Stimulated activated naive CD8-positive, alpha-beta T cell treated with anti-CD3 and anti-CD28 coated beads, Interleukin-15, amount 100 ng/mL, for 72 hours (primary cell): ENCODE data around the gene ATRX.
A peak's percentile ranks its signal among the peaks of the same experiment; 100 is the strongest.
"Not testable (repeated sequence)": the region's sequence is repeated elsewhere in the genome, so short reads cannot be mapped to it uniquely, and the experiment has no call there.

Source experiments
- ATAC-seq: fragments of 150-1000 bp; cut with Tn5 transposase; 2 replicates; pipeline ENCODE4 v1.10.0; 2021; ENCODE audit warnings: mild to moderate bottlenecking, moderate library complexity
- DNase-seq, 2 donors: peaks; one replicate each; pipeline ENCODE4 v3.0.0; 2021 to 2022
- H3K27ac Mint-ChIP-seq, 2 donors: one replicate each; pipeline ENCODE4 v1.8.0; 2022; ENCODE audit warnings: mild to moderate bottlenecking in 2 of 2, mixed read lengths in 2 of 2, moderate library complexity in 2 of 2
- H3K27me3 Mint-ChIP-seq: one replicate; pipeline ENCODE4 v1.8.0; 2022; ENCODE audit warnings: mixed read lengths
- H3K4me1 Mint-ChIP-seq: one replicate; pipeline ENCODE4 v1.8.0; 2022; ENCODE audit warnings: mild to moderate bottlenecking, mixed read lengths
- H3K4me3 Mint-ChIP-seq, 2 donors: one replicate each; pipeline ENCODE4 v1.8.0; 2022; ENCODE audit warnings: mild to moderate bottlenecking in 2 of 2, mixed read lengths in 2 of 2, moderate library complexity in 1 of 2
- H3K9me3 Mint-ChIP-seq, 2 donors: one replicate each; pipeline ENCODE4 v1.8.0; 2022; ENCODE audit warnings: mixed read lengths in 2 of 2

ATRX gene

GRCh38 chrX:77766212-77766611 is 19.8 kb downstream of the ATRX start:
- H3K27ac Mint-ChIP-seq, ATAC-seq, H3K4me3 Mint-ChIP-seq, DNase-seq, H3K9me3 Mint-ChIP-seq, H3K27me3 Mint-ChIP-seq: not testable (repeated sequence)
- H3K4me1 Mint-ChIP-seq, result peaks cover 14% of the 10 kb centered on the region

- Mint-ChIP-seq H3K4me3 (no peak overlapping the region), H3K27me3 (no peaks in the 10 kb centered on the region), H3K4me1 (no peaks in the 10 kb centered on the region), H3K9me3 (peaks cover 9 to 10% of the 10 kb centered on the region in 2 donors), H3K27ac (no peak overlapping the region)
- DNase-seq (no peak), ATAC-seq (no peak)
These were observed 30.5 kb downstream of the ATRX start for GRCh38 chrX:77755561-77755960.

GRCh38 chrX:77753942-77754341 is 32.1 kb downstream of the ATRX start:
- H3K4me1 Mint-ChIP-seq, DNase-seq, H3K27ac Mint-ChIP-seq: not testable (repeated sequence)

GRCh38 chrX:77749695-77750094 is 36.3 kb downstream of the ATRX start:
- Mint-ChIP-seq H3K27me3 (no peaks in the 10 kb centered on the region), H3K4me1 (peaks cover 10% of the 10 kb centered on the region), H3K4me3 (no peak overlapping the region), H3K27ac (no peak overlapping the region), H3K9me3 (peaks cover 9 to 10% of the 10 kb centered on the region in 2 donors)
- DNase-seq (no peak), ATAC-seq (no peak)

More at GRCh38 chrX:77753942-77754341, 32.1 kb downstream of the ATRX start:
- peaks cover 9 to 10% of the 10 kb centered on the region in 2 donors for H3K9me3 Mint-ChIP-seq
- H3K27me3 Mint-ChIP-seq, ATAC-seq, H3K4me3 Mint-ChIP-seq: not testable (repeated sequence)

GRCh38 chrX:77743720-77744119 is 42.3 kb downstream of the ATRX start:
- no peaks in the 10 kb centered on the region for H3K27me3 Mint-ChIP-seq
- H3K4me3 Mint-ChIP-seq, result no peak overlapping the region
- H3K27ac Mint-ChIP-seq, result peak overlapping the region; percentile 66 to 69
- ATAC-seq (no peak), DNase-seq (no peak)
- H3K9me3 Mint-ChIP-seq, result no peaks in the 10 kb centered on the region
- peaks cover 53% of the 10 kb centered on the region for H3K4me1 Mint-ChIP-seq

- Mint-ChIP-seq H3K27ac (peak overlapping the region in 1 of 2 donors; percentile 1), H3K27me3 (no peaks in the 10 kb centered on the region), H3K4me1 (peaks cover 49% of the 10 kb centered on the region), H3K9me3 (no peaks in the 10 kb centered on the region), H3K4me3 (no peak overlapping the region)
- DNase-seq (no peak), ATAC-seq (no peak)
These were observed 43.1 kb downstream of the ATRX start for GRCh38 chrX:77742788-77743476.

GRCh38 chrX:77740376-77740905 is 45.6 kb downstream of the ATRX start:
- no peak for DNase-seq
- ATAC-seq, result no peak
- Mint-ChIP-seq H3K27ac (peak overlapping the region in 1 of 2 donors; percentile 18), H3K27me3 (no peaks in the 10 kb centered on the region), H3K9me3 (no peaks in the 10 kb centered on the region), H3K4me1 (peaks cover 47% of the 10 kb centered on the region), H3K4me3 (peak overlapping the region; percentile 44 to 55)

GRCh38 chrX:77733342-77733741 is 52.7 kb downstream of the ATRX start:
- Mint-ChIP-seq H3K9me3 (no peaks in the 10 kb centered on the region), H3K4me3 (no peak overlapping the region), H3K27me3 (no peaks in the 10 kb centered on the region), H3K27ac (no peak overlapping the region), H3K4me1 (peaks cover 31% of the 10 kb centered on the region)
- DNase-seq, result no peak
- no peak for ATAC-seq

GRCh38 chrX:77731821-77732419 is 54.1 kb downstream of the ATRX start:
- H3K27me3 Mint-ChIP-seq, result no peaks in the 10 kb centered on the region
- H3K4me3 Mint-ChIP-seq, result no peak overlapping the region
- DNase-seq (no peak), ATAC-seq (no peak)
- peaks cover 31% of the 10 kb centered on the region for H3K4me1 Mint-ChIP-seq
- no peaks in the 10 kb centered on the region for H3K9me3 Mint-ChIP-seq
- H3K27ac Mint-ChIP-seq, result no peak overlapping the region

- peaks cover 10% of the 10 kb centered on the region for H3K4me1 Mint-ChIP-seq
- H3K9me3 Mint-ChIP-seq, ATAC-seq, H3K4me3 Mint-ChIP-seq, H3K27ac Mint-ChIP-seq, H3K27me3 Mint-ChIP-seq, DNase-seq: not testable (repeated sequence)
These were observed 59.9 kb downstream of the ATRX start for GRCh38 chrX:77726095-77726494.

GRCh38 chrX:77723681-77724080 is 62.3 kb downstream of the ATRX start:
- Mint-ChIP-seq H3K4me3 (no peak overlapping the region), H3K27me3 (no peaks in the 10 kb centered on the region), H3K9me3 (no peaks in the 10 kb centered on the region), H3K27ac (no peak overlapping the region), H3K4me1 (peaks cover 26% of the 10 kb centered on the region)
- ATAC-seq (no peak), DNase-seq (no peak)

- Mint-ChIP-seq H3K27ac (no peak overlapping the region), H3K4me3 (no peak overlapping the region)
These were observed 66.6 kb downstream of the ATRX start for GRCh38 chrX:77719388-77719787.

GRCh38 chrX:77704881-77705280 is 81.1 kb downstream of the ATRX start:
- Mint-ChIP-seq H3K27me3 (no peaks in the 10 kb centered on the region), H3K4me1 (no peaks in the 10 kb centered on the region), H3K9me3 (no peaks in the 10 kb centered on the region), H3K27ac (peak overlapping the region in 1 of 2 donors; percentile 54), H3K4me3 (no peak overlapping the region)
- DNase-seq (no peak), ATAC-seq (no peak)

More at GRCh38 chrX:77719388-77719787, 66.6 kb downstream of the ATRX start:
- ATAC-seq, result no peak
- no peaks in the 10 kb centered on the region for H3K27me3 Mint-ChIP-seq
- peaks cover 26% of the 10 kb centered on the region for H3K4me1 Mint-ChIP-seq
- no peaks in the 10 kb centered on the region for H3K9me3 Mint-ChIP-seq
- DNase-seq, result no peak

- Mint-ChIP-seq H3K4me3 (no peak overlapping the region), H3K9me3 (no peaks in the 10 kb centered on the region), H3K27me3 (no peaks in the 10 kb centered on the region), H3K27ac (no peak overlapping the region), H3K4me1 (no peaks in the 10 kb centered on the region)
- no peak for DNase-seq
- no peak for ATAC-seq
These were observed 87.8 kb downstream of the ATRX start for GRCh38 chrX:77698242-77698641.

- Mint-ChIP-seq H3K4me3 (no peak overlapping the region), H3K27me3 (no peaks in the 10 kb centered on the region), H3K4me1 (no peaks in the 10 kb centered on the region), H3K9me3 (no peaks in the 10 kb centered on the region), H3K27ac (no peak overlapping the region)
- ATAC-seq (no peak), DNase-seq (no peak)
These were observed 91.5 kb downstream of the ATRX start for GRCh38 chrX:77694491-77694890.

- Mint-ChIP-seq H3K9me3 (no peaks in the 10 kb centered on the region), H3K4me1 (no peaks in the 10 kb centered on the region), H3K27ac (no peak overlapping the region), H3K4me3 (no peak overlapping the region), H3K27me3 (no peaks in the 10 kb centered on the region)
- DNase-seq, result no peak
- ATAC-seq, result no peak
These were observed 92.4 kb downstream of the ATRX start for GRCh38 chrX:77693594-77693993.
